Measurements from ENCODE around the gene ACSL3. TPM values are rescaled to one million over a fixed set of nuclear protein-coding genes. Genes with fewer than 3 reads are reported as not detected.

ACSL3 gene
- total RNA-seq = 100 to 1,000 TPM; 116 to 162 TPM

GRCh38 chr2:222860740-222861410 lies at the start of gene ACSL3:
ACSL3 (plus strand) TSS chr2:222861036; CDS start chr2:222908773, 47,737 bp downstream.
- no peaks in the 10 kb centered on the region for H3K9me3 ChIP-seq
- H3K9ac ChIP-seq (ENCODE audit: low read depth in 2 of 2, low read length in 2 of 2) = peak within 1 kb of the TSS; percentile 84 to 94
- no peak for TF ChIP-seq CTCF (IDR thresholded peaks at IDR 0.05)
- intact Hi-C loops (cut with DNase I) = loop anchor here (5.0 kb wide), 1 partner anchor 64 kb away; no protein-coding TSS in a partner anchor
- no peaks in the 10 kb centered on the region for H3K36me3 ChIP-seq
- H3K27me3 ChIP-seq = no peaks in the 10 kb centered on the region
- H3K27ac ChIP-seq = peak within 1 kb of the TSS; percentile 93
- peaks cover 5% of the 10 kb centered on the region for H3K4me1 ChIP-seq
- H3K4me3 ChIP-seq = peak within 1 kb of the TSS; percentile 92
- DNase-seq = peak; percentile 99

- no peak for DNase-seq
- no peak overlapping the region for H3K4me3 ChIP-seq
- H3K27me3 ChIP-seq = no peaks in the 10 kb centered on the region
- TF ChIP-seq CTCF (IDR thresholded peaks at IDR 0.05) = no peak
- no peaks in the 10 kb centered on the region for H3K36me3 ChIP-seq
- no peak overlapping the region for H3K9ac ChIP-seq (ENCODE audit: low read depth in 2 of 2, low read length in 2 of 2)
- no peak overlapping the region for H3K27ac ChIP-seq
- intact Hi-C loops (cut with DNase I) = no loop called here
- H3K4me1 ChIP-seq = no peaks in the 10 kb centered on the region
- H3K9me3 ChIP-seq = no peaks in the 10 kb centered on the region
Measured at GRCh38 chr2:222811828-222812227, 49.0 kb upstream of the ACSL3 start.

GRCh38 chr2:222813177-222813843 lies 47.5 kb upstream of the ACSL3 start:
- Histone ChIP-seq H3K27me3 (no peaks in the 10 kb centered on the region), H3K9me3 (no peaks in the 10 kb centered on the region), H3K27ac (no peak overlapping the region), H3K4me1 (no peaks in the 10 kb centered on the region), H3K4me3 (no peak overlapping the region), H3K9ac (ENCODE audit: low read depth in 2 of 2, low read length in 2 of 2) (no peak overlapping the region), H3K36me3 (no peaks in the 10 kb centered on the region)
- intact Hi-C loops (cut with DNase I) = no loop called here
- TF ChIP-seq CTCF (IDR thresholded peaks at IDR 0.05) = no peak
- DNase-seq = no peak

- intact Hi-C loops (cut with DNase I) = no loop called here
- Histone ChIP-seq H3K9ac (ENCODE audit: low read depth in 2 of 2, low read length in 2 of 2) (no peak overlapping the region), H3K4me1 (no peaks in the 10 kb centered on the region), H3K36me3 (no peaks in the 10 kb centered on the region), H3K9me3 (no peaks in the 10 kb centered on the region), H3K27ac (no peak overlapping the region), H3K27me3 (no peaks in the 10 kb centered on the region), H3K4me3 (no peak overlapping the region)
- no peak for DNase-seq
- TF ChIP-seq CTCF (IDR thresholded peaks at IDR 0.05) = no peak
Measured at GRCh38 chr2:222819722-222820333, 41.0 kb upstream of the ACSL3 start.

- intact Hi-C loops (cut with DNase I) = no loop called here
- H3K4me3 ChIP-seq = no peak overlapping the region
- no peaks in the 10 kb centered on the region for H3K9me3 ChIP-seq
- DNase-seq = no peak
- no peak overlapping the region for H3K9ac ChIP-seq (ENCODE audit: low read depth in 2 of 2, low read length in 2 of 2)
- H3K36me3 ChIP-seq = no peaks in the 10 kb centered on the region
- H3K27ac ChIP-seq = no peak overlapping the region
- no peak for TF ChIP-seq CTCF (IDR thresholded peaks at IDR 0.05)
- no peaks in the 10 kb centered on the region for H3K27me3 ChIP-seq
- H3K4me1 ChIP-seq = no peaks in the 10 kb centered on the region
Measured at GRCh38 chr2:222823183-222823930, 37.5 kb upstream of the ACSL3 start.
